Activated T-helper 9 cell treated with anti-CD3 and anti-CD28 coated beads, Interleukin-2, amount 50 U/mL, for 16 hours (primary cell): ENCODE measurements around the gene ABHD13.
"Not testable (repeated sequence)": the region's sequence is repeated elsewhere in the genome, so short reads cannot be mapped to it uniquely, and the experiment has no call there.

Source experiments
- DNase-seq: peaks from one replicate; pipeline ENCODE4 v3.0.0-alpha.2; 2020; ENCODE audit warnings: low read depth

ABHD13 gene

GRCh38 chr13:108218044-108218974, at the start of gene ABHD13:
Gene ABHD13 (plus strand): TSS chr13:108218392. CDS start chr13:108229219, 10,827 bp downstream.
- peak; percentile 86 for DNase-seq

DNA sequence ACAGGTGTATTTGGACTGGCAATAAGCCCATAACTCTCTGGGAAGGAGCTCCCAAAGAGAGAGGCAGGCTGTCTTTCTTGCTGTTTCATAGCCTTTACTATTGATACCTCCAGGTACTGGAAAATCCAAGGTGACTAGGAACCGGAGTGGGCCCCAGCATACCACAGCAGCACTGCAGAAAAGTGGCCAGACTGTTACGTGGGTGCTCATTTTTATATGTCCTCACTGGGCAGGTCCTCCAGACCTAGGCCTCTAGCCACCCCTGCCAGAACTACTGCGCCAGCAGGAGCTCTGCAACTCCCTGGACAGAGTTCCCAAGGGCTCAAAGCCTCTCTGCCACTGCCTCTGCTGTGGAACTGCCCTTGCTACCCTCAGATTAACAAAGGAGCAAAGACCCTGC, 49.3 kb upstream of the ABHD13 start:
- no peak for DNase-seq

DNA sequence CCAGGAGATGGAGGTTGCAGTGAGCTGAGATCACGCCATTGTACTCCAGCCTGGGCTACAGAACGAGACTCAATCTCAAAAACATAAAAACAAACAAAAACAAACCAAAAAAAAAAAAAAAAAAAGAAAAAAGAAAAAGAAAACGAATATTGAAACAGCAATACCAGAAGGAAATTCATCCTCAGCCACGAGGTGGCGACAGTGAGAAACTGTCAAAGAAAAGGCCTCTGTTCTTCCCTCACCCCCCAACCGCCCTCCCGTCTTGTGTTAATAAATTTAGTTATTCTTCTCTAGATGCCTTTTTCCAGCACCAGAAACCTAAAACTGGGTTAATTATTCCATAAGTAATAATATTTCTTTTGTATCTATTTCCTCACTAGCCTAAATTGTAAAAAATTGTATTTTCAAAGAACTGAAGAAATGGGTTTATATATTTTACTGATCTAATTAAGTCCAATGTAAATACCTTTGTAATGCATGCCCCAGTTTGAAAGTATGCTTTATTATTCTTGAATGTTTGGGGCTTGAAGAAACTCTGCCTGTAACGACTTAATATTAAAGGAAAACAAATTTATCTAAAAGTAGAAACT, 41.4 kb upstream of the ABHD13 start:
- peak; percentile 28 for DNase-seq

DNA sequence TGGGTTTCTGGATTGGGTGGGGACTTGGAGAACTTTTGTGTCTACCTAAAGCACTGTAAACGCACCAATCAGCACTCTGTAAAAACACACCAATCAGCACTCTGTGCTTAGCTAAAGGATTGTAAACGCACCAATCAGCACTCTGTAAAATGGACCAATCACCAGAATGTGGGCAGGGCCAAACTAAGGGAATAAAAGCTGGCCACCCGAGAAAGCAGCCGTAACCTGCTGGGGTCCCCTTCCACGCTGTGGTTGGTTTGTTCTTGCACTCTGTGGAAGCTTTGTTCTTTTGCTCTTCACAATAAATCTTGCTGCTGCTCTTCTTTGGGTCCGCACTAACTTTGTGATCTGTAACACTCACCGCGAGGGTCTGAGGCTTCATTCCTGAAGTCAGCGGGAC, 40.1 kb upstream of the ABHD13 start:
- no peak for DNase-seq

GRCh38 chr13:108182652-108183051, 35.5 kb upstream of the ABHD13 start:
- no peak for DNase-seq

- no peak for DNase-seq
Observed at GRCh38 chr13:108185223-108185622, 33.0 kb upstream of the ABHD13 start.

GRCh38 chr13:108188260-108188659, 29.9 kb upstream of the ABHD13 start:
- DNase-seq: no peak

DNA sequence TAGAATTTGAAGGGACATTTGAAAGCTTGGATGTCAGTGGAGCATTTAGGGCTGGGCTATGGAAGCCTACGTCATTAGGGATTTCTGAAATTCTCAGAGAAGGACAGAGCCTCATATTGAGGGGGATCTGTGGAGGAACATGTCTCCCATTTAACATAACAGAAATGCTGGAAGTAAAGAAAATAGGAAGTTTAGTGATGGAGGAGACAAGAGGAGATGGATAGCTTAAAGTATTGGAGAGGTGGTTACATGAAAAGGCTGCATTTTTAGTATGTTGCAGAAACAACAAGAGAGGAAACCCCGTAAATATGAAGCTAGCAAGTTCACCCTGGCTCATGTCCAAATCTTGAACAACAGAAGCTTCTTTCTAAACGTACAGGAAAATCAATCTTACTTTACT, 27.3 kb upstream of the ABHD13 start:
- DNase-seq: no peak

GRCh38 chr13:108193806-108194205, 24.4 kb upstream of the ABHD13 start:
- DNase-seq: no peak

DNA sequence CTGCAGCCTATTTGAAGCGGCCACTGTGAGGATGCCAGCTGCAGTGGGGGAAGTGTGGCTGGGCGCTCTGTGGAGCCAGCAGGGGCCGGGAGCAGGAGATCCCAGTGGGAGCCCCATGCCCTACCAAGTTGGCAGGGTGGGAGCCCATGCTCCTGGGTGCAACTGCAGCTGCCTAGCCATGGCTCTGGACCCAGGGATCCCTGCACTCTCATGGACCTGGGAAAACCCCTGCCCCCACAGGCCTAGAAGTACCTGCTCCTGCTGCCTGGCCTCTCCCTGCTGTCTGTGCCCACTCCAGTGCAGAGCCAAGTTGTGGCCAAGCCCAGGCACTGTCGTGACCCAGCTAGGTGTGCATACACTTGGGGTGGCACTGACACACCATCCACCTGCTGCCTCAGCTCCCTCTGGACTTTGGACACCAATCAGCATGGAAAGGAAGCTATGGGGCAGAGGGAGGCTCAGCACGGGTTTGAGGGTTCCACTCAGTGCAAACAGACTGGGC, 23.7 kb upstream of the ABHD13 start:
- no peak for DNase-seq

- no peak for DNase-seq
Observed at GRCh38 chr13:108195146-108195545, 23.0 kb upstream of the ABHD13 start.

- DNase-seq: no peak
Observed at GRCh38 chr13:108195861-108196260, 22.3 kb upstream of the ABHD13 start.

DNA sequence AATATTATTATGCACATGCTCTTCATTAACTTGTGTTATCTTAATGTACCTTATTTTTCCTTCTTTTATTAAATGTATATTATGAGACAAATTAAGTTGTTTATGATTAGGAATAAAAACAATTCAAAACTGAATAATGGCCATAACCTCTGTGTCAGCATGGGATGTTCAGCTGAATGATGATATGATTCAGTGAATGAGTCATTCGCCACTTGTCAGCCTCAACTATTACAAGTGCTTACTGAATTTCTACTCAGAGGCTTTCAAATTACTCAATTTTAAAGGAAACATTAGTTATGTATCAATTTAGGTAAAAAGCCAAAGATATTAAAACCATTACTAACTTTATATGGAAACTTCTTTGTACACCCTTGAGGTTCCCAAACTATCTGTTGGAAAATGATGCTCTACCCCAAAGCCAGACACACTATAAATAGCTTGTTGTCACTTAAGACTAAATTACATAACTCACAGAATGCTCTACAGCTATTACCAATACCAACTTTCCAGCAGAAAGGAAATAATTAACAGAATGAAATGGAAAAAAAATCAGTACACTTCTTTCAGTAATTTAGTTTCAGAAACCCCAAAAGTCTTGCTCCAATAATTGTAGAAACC, 17.3 kb upstream of the ABHD13 start:
- no peak for DNase-seq

- DNase-seq: no peak
Observed at GRCh38 chr13:108210551-108210950, 7.6 kb upstream of the ABHD13 start.

GRCh38 chr13:108212886-108213285, 5.3 kb upstream of the ABHD13 start:
- DNase-seq: no peak

- no peak for DNase-seq
Observed at GRCh38 chr13:108213946-108214345, 4.2 kb upstream of the ABHD13 start.

- DNase-seq: no peak
Observed at GRCh38 chr13:108214441-108215271, 3.5 kb upstream of the ABHD13 start.

DNA sequence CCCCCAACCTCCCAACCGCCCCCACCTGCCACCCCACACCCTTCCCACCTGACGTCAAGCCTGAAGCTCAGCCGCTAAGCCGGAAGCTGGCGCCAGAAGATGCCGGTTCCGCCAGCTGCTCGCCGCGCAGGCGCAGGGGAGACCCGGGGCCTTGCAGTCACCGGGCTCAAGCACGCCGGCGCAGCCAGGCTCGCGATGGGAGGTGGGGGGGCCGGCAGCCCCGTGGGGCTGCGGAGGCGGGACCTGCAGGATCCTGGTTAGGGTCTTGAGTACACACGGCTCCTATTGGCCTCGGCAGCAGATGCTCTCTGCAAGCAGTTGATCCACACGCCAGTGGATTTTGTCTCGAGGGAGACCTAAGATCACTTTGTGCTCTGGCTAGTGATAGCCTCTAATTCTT, 2.8 kb upstream of the ABHD13 start, which contains the start of gene LIG4:
LIG4 (minus strand) TSS at position 101 of the 400 bp plus-strand sequence. CDS start 4,268 bp downstream, outside the sequence.
- peak; percentile 88 for DNase-seq

DNA sequence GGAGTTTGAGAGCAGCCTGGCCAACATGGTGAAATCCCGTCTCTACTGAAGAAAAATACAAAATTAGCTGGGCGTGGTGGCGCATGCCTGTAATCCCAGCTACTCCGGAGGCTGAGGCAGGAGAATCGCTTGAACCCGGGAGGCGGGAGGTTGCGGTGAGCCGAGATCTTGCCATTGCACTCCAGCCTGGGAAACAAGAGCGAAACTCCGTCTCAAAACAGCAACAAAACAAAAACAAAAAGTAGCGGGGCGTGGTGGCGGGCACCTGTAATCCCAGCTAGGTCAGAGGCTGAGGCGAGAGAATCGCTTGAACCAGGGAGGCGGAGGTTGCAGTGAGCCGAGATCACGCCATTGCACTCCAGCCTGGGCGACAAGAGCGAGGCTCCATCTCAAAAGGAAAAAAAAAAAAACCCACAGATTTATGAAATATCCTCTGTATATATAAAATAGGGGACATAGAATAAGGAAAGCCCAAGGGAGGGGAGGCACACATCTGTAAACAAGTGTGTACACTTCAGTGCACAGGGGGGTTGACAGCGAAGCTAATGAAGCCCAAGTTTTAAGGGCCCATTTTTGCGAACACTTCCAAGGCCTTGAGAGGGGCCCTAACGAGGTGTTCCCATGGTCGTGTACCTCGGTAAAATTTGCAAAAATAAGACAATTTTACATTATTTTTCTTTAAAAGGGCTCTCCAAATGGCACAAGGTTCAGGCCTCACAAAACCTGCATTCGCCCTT, 717 bp upstream of the ABHD13 start:
- not testable (repeated sequence) for DNase-seq

DNA sequence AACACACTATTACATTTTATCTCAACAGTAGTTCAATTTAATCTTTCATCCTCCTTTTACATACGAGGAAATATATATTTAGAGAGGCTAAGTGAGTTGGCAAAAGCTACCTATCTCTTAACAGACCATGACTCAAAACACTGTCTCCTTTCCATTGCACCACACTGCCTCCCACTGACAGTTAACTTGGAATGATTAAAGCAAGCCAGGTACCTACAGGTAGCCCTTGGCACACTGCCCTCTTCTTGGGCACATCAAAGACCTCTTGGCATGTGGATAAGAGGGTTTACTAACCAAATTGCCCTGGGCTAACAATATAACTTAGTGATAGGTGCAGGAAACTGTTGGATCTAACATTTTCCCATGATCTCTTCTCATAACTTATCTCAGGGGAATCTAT, 1.8 kb downstream of the ABHD13 start:
- no peak for DNase-seq
